Neuron (in vitro differentiated cells): ENCODE results near the gene SLC39A5.

Source experiments
- H2AFZ ChIP-seq: one replicate; pipeline ENCODE4 v1.6.1; 2013; ENCODE audit warnings: low read depth, mild to moderate bottlenecking, inconsistent platforms, low read length, moderate library complexity
- H3K27me3 ChIP-seq: one replicate; pipeline ENCODE4 v1.6.1; 2013; ENCODE audit warnings: low read length; ENCODE audit not compliant: insufficient read depth
- H3K36me3 ChIP-seq: one replicate; pipeline ENCODE4 v1.6.1; 2013; ENCODE audit warnings: low read length; ENCODE audit not compliant: insufficient read depth
- H3K4me1 ChIP-seq: one replicate; pipeline ENCODE4 v1.6.1; 2013; ENCODE audit warnings: low read length; ENCODE audit not compliant: insufficient read depth
- H3K4me3 ChIP-seq: 2 replicates; pipeline ENCODE4 v1.5.1; 2013; ENCODE audit warnings: mild to moderate bottlenecking, low read length, moderate library complexity
- H3K9me3 ChIP-seq: one replicate; pipeline ENCODE4 v1.6.1; 2013; ENCODE audit warnings: low read length

SLC39A5 gene

GRCh38 chr12:56242986-56243385 is 13.1 kb downstream of the SLC39A5 start:
- no peak overlapping the region for H3K4me3 ChIP-seq
- no peaks in the 10 kb centered on the region for H3K27me3 ChIP-seq
- no peaks in the 10 kb centered on the region for H3K9me3 ChIP-seq
- H3K4me1 ChIP-seq = no peaks in the 10 kb centered on the region
- peaks cover 73% of the 10 kb centered on the region for H3K36me3 ChIP-seq
- no peak overlapping the region for H2AFZ ChIP-seq

GRCh38 chr12:56243731-56244181 is 13.9 kb downstream of the SLC39A5 start:
- H3K36me3 ChIP-seq = peaks cover 79% of the 10 kb centered on the region

GRCh38 chr12:56244494-56244893 is 14.6 kb downstream of the SLC39A5 start:
- no peaks in the 10 kb centered on the region for H3K9me3 ChIP-seq
- no peak overlapping the region for H2AFZ ChIP-seq
- H3K36me3 ChIP-seq = peaks cover 83% of the 10 kb centered on the region
- no peak overlapping the region for H3K4me3 ChIP-seq
- no peaks in the 10 kb centered on the region for H3K27me3 ChIP-seq
- H3K4me1 ChIP-seq = no peaks in the 10 kb centered on the region

More at GRCh38 chr12:56243731-56244181, 13.9 kb downstream of the SLC39A5 start:
- Histone ChIP-seq H2AFZ (no peak overlapping the region), H3K4me3 (no peak overlapping the region), H3K4me1 (no peaks in the 10 kb centered on the region), H3K9me3 (no peaks in the 10 kb centered on the region), H3K27me3 (no peaks in the 10 kb centered on the region)

- Histone ChIP-seq H3K9me3 (no peaks in the 10 kb centered on the region), H3K4me1 (no peaks in the 10 kb centered on the region), H3K36me3 (peaks cover 77% of the 10 kb centered on the region), H3K4me3 (no peak overlapping the region), H2AFZ (no peak overlapping the region), H3K27me3 (no peaks in the 10 kb centered on the region)
These were observed 18.1 kb downstream of the SLC39A5 start for GRCh38 chr12:56247923-56248322.

- H3K9me3 ChIP-seq = no peaks in the 10 kb centered on the region
- H3K4me3 ChIP-seq = no peak overlapping the region
- no peaks in the 10 kb centered on the region for H3K4me1 ChIP-seq
- H3K36me3 ChIP-seq = peaks cover 77% of the 10 kb centered on the region
- H3K27me3 ChIP-seq = no peaks in the 10 kb centered on the region
- H2AFZ ChIP-seq = no peak overlapping the region
These were observed 18.9 kb downstream of the SLC39A5 start for GRCh38 chr12:56248711-56249110.

GRCh38 chr12:56252649-56253048 is 22.8 kb downstream of the SLC39A5 start:
- H3K27me3 ChIP-seq = no peaks in the 10 kb centered on the region
- peaks cover 9% of the 10 kb centered on the region for H3K4me1 ChIP-seq
- no peak overlapping the region for H3K4me3 ChIP-seq
- H3K36me3 ChIP-seq = peaks cover 71% of the 10 kb centered on the region
- no peaks in the 10 kb centered on the region for H3K9me3 ChIP-seq
- no peak overlapping the region for H2AFZ ChIP-seq

GRCh38 chr12:56253091-56253490 is 23.2 kb downstream of the SLC39A5 start:
- no peaks in the 10 kb centered on the region for H3K27me3 ChIP-seq
- no peaks in the 10 kb centered on the region for H3K9me3 ChIP-seq
- H2AFZ ChIP-seq = no peak overlapping the region
- H3K36me3 ChIP-seq = peaks cover 66% of the 10 kb centered on the region
- H3K4me1 ChIP-seq = peaks cover 9% of the 10 kb centered on the region
- H3K4me3 ChIP-seq = no peak overlapping the region

GRCh38 chr12:56255671-56256070 is 25.8 kb downstream of the SLC39A5 start:
- Histone ChIP-seq H3K4me3 (no peak overlapping the region), H2AFZ (no peak overlapping the region), H3K4me1 (peaks cover 14% of the 10 kb centered on the region), H3K27me3 (no peaks in the 10 kb centered on the region), H3K9me3 (no peaks in the 10 kb centered on the region), H3K36me3 (peaks cover 48% of the 10 kb centered on the region)

- no peak overlapping the region for H2AFZ ChIP-seq
- H3K27me3 ChIP-seq = no peaks in the 10 kb centered on the region
- no peak overlapping the region for H3K4me3 ChIP-seq
- peaks cover 14% of the 10 kb centered on the region for H3K4me1 ChIP-seq
- peaks cover 45% of the 10 kb centered on the region for H3K36me3 ChIP-seq
- no peaks in the 10 kb centered on the region for H3K9me3 ChIP-seq
These were observed 26.6 kb downstream of the SLC39A5 start for GRCh38 chr12:56256326-56256960.

GRCh38 chr12:56257071-56257470 is 27.2 kb downstream of the SLC39A5 start:
- peaks cover 14% of the 10 kb centered on the region for H3K4me1 ChIP-seq
- peaks cover 40% of the 10 kb centered on the region for H3K36me3 ChIP-seq
- no peaks in the 10 kb centered on the region for H3K9me3 ChIP-seq
- no peaks in the 10 kb centered on the region for H3K27me3 ChIP-seq
- no peak overlapping the region for H2AFZ ChIP-seq
- H3K4me3 ChIP-seq = peak overlapping the region; percentile 68

GRCh38 chr12:56257491-56258067 is 27.7 kb downstream of the SLC39A5 start:
- Histone ChIP-seq H3K27me3 (no peaks in the 10 kb centered on the region), H3K9me3 (no peaks in the 10 kb centered on the region), H2AFZ (peak overlapping the region; percentile 62), H3K4me1 (peaks cover 14% of the 10 kb centered on the region), H3K4me3 (peak overlapping the region; percentile 68), H3K36me3 (peaks cover 34% of the 10 kb centered on the region)

GRCh38 chr12:56258068-56258819 is 28.4 kb downstream of the SLC39A5 start, which contains the start of gene ANKRD52:
Gene ANKRD52 (minus strand): TSS chr12:56258384. CDS start chr12:56258269, 115 bp downstream.
- Histone ChIP-seq H3K36me3 (peaks cover 28% of the 10 kb centered on the region), H3K4me3 (peak within 1 kb of the TSS; percentile 68), H3K4me1 (peaks cover 14% of the 10 kb centered on the region), H3K9me3 (no peaks in the 10 kb centered on the region), H2AFZ (peak within 1 kb of the TSS; percentile 62), H3K27me3 (no peaks in the 10 kb centered on the region)

GRCh38 chr12:56258820-56259183 is 29.0 kb downstream of the SLC39A5 start:
- Histone ChIP-seq H3K4me3 (peak overlapping the region; percentile 68), H2AFZ (peak overlapping the region; percentile 62), H3K36me3 (peaks cover 22% of the 10 kb centered on the region), H3K4me1 (peaks cover 14% of the 10 kb centered on the region), H3K27me3 (no peaks in the 10 kb centered on the region), H3K9me3 (no peaks in the 10 kb centered on the region)
